ENCODE data around the gene DPF1.

Gene DPF1

GRCh38 chr19:38202504-38202903 is 21.5 kb downstream of the DPF1 start:
- no peak for TF ChIP-seq CTCF (IDR thresholded peaks at IDR 0.05; ENCODE audit: low read depth, low read length)
- H3K4me3 ChIP-seq (ENCODE audit: low read depth, low read length) = no peak overlapping the region

DNA sequence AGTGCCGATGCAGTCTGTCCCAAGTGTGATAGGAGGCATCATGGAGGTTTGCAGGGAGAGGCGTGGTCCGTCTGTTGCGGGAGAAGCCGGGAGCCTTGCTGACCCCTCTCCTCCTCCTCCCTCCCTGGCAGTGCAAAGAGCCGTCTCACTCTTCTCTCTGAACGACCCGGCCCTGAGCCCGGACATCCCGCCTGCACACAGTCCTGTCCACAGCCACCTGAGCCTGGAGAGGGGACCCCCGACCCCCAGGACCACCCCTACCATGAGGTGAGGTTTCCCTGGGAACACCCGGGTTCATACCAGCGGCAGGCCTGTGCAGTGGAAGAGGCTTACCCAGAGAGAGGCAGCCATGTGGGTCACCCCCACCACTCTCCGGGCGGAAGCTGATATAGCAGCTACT is 22.3 kb downstream of the DPF1 start:
- no peak for TF ChIP-seq CTCF (IDR thresholded peaks at IDR 0.05; ENCODE audit: low read depth, low read length)
- H3K4me3 ChIP-seq (ENCODE audit: low read depth, low read length) = no peak overlapping the region

DNA sequence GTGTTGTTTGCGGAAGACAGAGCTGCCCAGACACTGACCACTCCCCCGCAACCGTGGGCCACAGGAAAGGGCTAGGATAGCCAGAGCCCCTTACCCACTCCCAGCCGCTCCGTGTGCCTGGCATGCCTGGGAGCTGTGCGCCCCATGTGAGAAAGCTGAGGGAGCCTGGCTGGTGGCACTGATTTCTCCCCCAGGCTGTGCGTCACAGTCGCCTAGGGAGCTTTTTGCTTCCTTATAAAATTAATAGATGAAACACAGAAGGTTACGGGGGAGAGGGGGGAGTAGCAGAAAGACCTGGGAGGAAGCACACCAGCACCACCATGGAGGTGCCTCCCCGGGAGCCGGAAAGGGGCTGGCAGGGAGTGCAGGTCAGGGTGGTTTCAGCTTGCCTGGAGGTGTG is 24.7 kb downstream of the DPF1 start:
- TF ChIP-seq CTCF (IDR thresholded peaks at IDR 0.05; ENCODE audit: low read depth, low read length) = no peak
- no peak overlapping the region for H3K4me3 ChIP-seq (ENCODE audit: low read depth, low read length)

GRCh38 chr19:38197937-38198704 is 25.9 kb downstream of the DPF1 start:
- no peak for TF ChIP-seq CTCF (IDR thresholded peaks at IDR 0.05; ENCODE audit: low read depth, low read length)
- no peak overlapping the region for H3K4me3 ChIP-seq (ENCODE audit: low read depth, low read length)

DNA sequence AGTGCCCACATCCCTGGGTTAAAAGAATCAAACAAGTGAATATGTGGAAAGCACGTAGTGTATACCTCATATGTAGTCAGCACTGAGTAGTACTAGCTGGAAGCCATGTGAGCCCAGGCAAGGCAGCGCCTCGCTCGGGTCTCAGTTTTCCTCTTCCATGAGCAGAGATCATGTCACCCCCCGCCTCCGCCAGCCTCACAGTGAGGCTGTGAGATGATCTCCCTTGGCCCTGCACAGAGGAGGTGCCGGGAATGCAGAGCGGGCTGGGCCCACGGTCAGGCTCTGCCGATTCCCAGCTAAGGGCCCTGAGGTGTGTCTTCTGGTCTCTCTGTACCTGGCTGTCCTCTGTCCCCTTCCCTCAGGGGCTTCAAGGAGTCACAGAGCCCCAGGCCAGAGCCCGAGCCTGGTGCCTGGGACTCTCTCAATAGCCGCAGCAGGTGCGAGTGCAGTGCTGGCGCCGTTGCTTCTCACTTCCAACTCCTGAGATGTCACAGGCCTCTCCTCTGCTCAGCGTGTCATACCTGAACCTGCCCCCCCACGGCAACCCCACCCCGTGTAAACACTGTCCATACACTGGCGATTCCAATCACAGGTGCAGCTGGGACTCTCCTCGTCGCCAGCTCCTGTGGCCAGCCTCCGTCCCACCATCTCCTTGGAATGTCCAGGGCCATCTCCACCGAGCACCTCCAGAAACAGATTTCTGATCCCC is 26.9 kb downstream of the DPF1 start:
- no peak overlapping the region for H3K4me3 ChIP-seq (ENCODE audit: low read depth, low read length)
- TF ChIP-seq CTCF (IDR thresholded peaks at IDR 0.05; ENCODE audit: low read depth, low read length) = no peak

DNA sequence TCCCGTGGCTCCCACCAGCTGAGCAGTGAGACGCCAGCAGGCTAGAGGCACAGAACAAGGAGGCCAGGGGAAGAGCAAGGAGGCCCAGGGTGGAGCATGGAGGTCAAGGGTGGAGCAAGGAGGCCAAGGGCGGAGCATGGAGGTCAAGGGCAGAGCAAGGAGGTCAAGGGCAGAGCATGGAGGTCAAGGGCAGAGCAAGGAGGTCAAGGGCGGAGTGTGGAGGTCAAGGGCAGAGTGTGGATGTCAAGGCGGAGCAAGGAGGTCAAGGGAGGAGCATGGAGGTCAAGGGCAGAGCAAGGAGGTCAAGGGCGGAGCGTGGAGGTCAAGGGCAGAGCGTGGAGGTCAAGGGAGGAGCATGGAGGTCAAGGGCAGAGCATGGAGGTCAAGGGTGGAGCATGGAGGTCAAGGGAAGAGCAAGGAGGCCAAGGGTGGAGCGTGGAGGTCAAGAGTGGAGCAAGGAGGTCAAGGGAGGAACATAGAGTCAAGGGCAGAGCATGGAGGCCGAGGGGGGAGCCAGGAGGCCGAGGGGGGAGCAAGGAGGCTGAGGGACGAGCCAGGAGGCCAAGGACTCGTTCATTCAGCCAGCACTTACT is 27.7 kb downstream of the DPF1 start:
- TF ChIP-seq CTCF (IDR thresholded peaks at IDR 0.05; ENCODE audit: low read depth, low read length) = no peak

DNA sequence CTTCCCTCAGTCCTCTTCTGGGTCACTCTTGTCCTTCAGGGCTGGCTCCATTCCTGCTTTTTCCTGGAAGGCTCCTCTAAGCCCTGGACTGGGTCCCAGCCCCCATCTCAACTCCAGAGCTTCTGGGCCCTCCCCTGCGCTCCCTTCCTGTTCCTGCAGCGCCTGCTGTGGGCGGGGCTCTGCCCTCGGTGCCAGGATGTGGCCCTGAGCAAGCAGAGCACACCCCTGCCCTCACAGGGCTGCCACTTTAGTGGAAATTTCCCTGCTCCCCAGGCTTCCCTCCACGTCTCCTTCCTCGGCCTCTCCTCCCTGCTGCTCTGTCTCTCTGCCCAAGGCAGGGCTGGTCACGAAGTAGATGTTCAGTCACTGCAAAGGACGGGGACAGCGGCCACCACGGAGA is 28.8 kb downstream of the DPF1 start:
- TF ChIP-seq CTCF (IDR thresholded peaks at IDR 0.05; ENCODE audit: low read depth, low read length) = no peak

More for the DNA sequence above, 27.7 kb downstream of the DPF1 start:
- H3K4me3 ChIP-seq (ENCODE audit: low read depth, low read length) = no peak overlapping the region

More for the DNA sequence above, 28.8 kb downstream of the DPF1 start:
- no peak overlapping the region for H3K4me3 ChIP-seq (ENCODE audit: low read depth, low read length)
